Measurements from ENCODE around the gene PRKCZ. TPM values are rescaled to one million over a fixed set of nuclear protein-coding genes. Genes with fewer than 3 reads are reported as not detected.

PRKCZ gene
- total and polyA plus RNA-seq, 9 of the 15 experiments (the other 6 are each of a cell fraction or from before 2014, with no cell fraction given): 0.07 to 3.1 (median 1.3) TPM

GRCh38 chr1:2227346-2228156, 177.3 kb downstream of the PRKCZ start (continued):
- TF ChIP-seq ZNF124 (CRISPR knock-in tag; IDR thresholded peaks at IDR 0.05) (no peak), ZNF609 (CRISPR knock-in tag; IDR thresholded peaks at IDR 0.05; ENCODE audit: borderline replicate concordance) (no peak), CREB3 (tag; conservative IDR thresholded peaks at IDR 0.05; ENCODE audit: low read depth) (no peak), HMGN3 (IDR thresholded peaks at IDR 0.05; ENCODE audit: borderline replicate concordance, extremely low read depth, insufficient read length, low read depth, low read length) (peak; percentile 84), TFAP4 (CRISPR knock-in tag; IDR thresholded peaks at IDR 0.05; ENCODE audit: borderline replicate concordance) (peak; percentile 91), SMAD2 (IDR thresholded peaks at IDR 0.05; ENCODE audit: low read depth, low read length) (no peak), AFF1 (IDR thresholded peaks at IDR 0.05; ENCODE audit: low read depth in 1 of 2, partially characterized antibody in 2 of 2) (no peak), EHMT2 (IDR thresholded peaks at IDR 0.05) (no peak)
